ENCODE results near the gene TRIM60. TPM values are rescaled to one million over a fixed set of nuclear protein-coding genes. Genes with fewer than 3 reads are reported as not detected.
"Not testable (repeated sequence)": the region's sequence is repeated elsewhere in the genome, so short reads cannot be mapped to it uniquely, and the experiment has no call there.

TRIM60 gene
- total RNA-seq, 4 donors from 2014 or later, result not detected

DNA sequence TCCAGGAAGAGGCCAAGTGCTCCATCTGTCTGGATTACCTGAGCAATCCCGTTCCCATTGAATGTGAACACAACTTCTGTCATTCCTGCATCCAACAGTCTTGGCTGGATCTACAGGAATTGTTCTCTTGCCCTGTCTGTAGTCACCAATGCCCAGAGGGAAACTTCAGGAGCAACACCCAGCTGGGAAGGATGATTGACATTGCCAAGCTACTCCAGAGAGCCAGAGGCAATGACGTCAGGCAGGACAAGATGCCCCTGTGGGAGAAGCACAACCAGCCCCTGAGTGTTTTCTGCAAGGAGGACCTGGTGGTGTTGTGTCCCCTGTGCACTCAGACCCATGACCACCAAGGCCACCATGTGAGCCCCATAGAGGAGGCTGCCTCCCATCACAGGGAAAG is 21.3 kb upstream of the TRIM60 start:
- Histone ChIP-seq H3K27me3 (no peaks in the 10 kb centered on the region), H3K9me3 (no peaks in the 10 kb centered on the region), H3K36me3 (no peaks in the 10 kb centered on the region), H3K4me1 (no peaks in the 10 kb centered on the region), H3K27ac (no peak overlapping the region), H3K4me3 (no peak overlapping the region)
- in situ Hi-C loops (cut with MboI; ENCODE audit: low sequenced_read_pairs in 4 of 4), result no loop called here
- DNase-seq (no peak), ATAC-seq (no peak)
- intact Hi-C loops (cut with DNase I; ENCODE audit: low total_unique reads), result no loop called here
- TF ChIP-seq, protein P1, sequence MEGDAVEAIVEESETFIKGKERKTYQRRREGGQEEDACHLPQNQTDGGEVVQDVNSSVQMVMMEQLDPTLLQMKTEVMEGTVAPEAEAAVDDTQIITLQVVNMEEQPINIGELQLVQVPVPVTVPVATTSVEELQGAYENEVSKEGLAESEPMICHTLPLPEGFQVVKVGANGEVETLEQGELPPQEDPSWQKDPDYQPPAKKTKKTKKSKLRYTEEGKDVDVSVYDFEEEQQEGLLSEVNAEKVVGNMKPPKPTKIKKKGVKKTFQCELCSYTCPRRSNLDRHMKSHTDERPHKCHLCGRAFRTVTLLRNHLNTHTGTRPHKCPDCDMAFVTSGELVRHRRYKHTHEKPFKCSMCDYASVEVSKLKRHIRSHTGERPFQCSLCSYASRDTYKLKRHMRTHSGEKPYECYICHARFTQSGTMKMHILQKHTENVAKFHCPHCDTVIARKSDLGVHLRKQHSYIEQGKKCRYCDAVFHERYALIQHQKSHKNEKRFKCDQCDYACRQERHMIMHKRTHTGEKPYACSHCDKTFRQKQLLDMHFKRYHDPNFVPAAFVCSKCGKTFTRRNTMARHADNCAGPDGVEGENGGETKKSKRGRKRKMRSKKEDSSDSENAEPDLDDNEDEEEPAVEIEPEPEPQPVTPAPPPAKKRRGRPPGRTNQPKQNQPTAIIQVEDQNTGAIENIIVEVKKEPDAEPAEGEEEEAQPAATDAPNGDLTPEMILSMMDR (IDR thresholded peaks at IDR 0.05 in 4 of 5, conservative IDR thresholded peaks at IDR 0.05 in 1 of 5), result no peak
- no peak for TF ChIP-seq POLR2A (IDR thresholded peaks at IDR 0.05)

DNA sequence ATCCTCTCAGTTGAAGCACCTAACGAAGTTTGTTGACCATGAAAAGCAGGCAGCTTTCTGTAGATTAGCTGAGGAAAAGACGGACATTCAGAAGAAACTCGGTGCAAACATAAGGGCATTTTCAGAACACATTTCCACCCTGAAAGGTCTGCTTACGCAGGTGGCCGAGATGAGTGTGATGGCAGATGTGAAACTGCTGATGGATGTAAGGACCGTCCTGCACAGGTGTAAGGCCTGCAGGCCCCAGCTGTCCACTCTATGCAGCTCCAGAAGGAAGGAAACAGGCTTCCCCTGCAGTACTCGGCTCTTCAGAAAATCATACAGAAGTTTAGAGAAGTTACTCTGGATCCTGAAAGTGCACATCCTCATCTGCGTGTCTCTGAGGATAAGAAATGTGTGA is 20.8 kb upstream of the TRIM60 start:
- DNase-seq (no peak), ATAC-seq (no peak)
- H3K27me3 ChIP-seq, result no peaks in the 10 kb centered on the region
- intact Hi-C loops (cut with DNase I; ENCODE audit: low total_unique reads) (no loop called here), in situ Hi-C loops (cut with MboI; ENCODE audit: low sequenced_read_pairs in 4 of 4) (no loop called here)
- H3K36me3 ChIP-seq, result no peaks in the 10 kb centered on the region
- no peak for TF ChIP-seq POLR2A (IDR thresholded peaks at IDR 0.05)
- TF ChIP-seq, protein P1 (IDR thresholded peaks at IDR 0.05 in 4 of 5, conservative IDR thresholded peaks at IDR 0.05 in 1 of 5), result no peak
- H3K4me3 ChIP-seq, result no peak overlapping the region
- no peaks in the 10 kb centered on the region for H3K4me1 ChIP-seq
- no peak overlapping the region for H3K27ac ChIP-seq
- no peaks in the 10 kb centered on the region for H3K9me3 ChIP-seq

DNA sequence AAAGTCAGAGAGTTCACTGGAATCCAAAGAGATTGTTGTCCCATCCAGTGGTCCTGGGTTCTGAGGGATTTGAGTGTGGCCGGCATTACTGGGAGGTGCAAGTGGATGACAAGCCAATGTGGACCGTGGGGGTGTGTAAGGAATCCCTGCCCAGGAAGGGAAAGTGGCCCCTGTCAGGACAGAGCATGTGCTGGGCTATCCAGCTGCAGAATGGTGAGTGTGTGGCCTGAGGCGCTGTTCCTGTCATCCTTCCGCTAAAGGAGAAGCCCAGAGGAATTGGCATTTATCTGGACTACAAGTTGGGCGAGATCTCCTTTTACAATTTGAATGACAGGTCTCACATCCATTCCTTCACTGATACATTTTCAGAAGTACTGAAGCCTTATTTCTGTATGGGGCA is 20.4 kb upstream of the TRIM60 start:
- no peak overlapping the region for H3K27ac ChIP-seq
- DNase-seq (no peak), ATAC-seq (no peak)
- no peak overlapping the region for H3K4me3 ChIP-seq
- H3K36me3 ChIP-seq, result no peaks in the 10 kb centered on the region
- intact Hi-C loops (cut with DNase I; ENCODE audit: low total_unique reads), result no loop called here
- H3K27me3 ChIP-seq, result no peaks in the 10 kb centered on the region
- TF ChIP-seq POLR2A (IDR thresholded peaks at IDR 0.05), result no peak
- TF ChIP-seq, protein P1 (IDR thresholded peaks at IDR 0.05 in 4 of 5, conservative IDR thresholded peaks at IDR 0.05 in 1 of 5), result no peak
- H3K9me3 ChIP-seq, result no peaks in the 10 kb centered on the region
- H3K4me1 ChIP-seq, result no peaks in the 10 kb centered on the region
- in situ Hi-C loops (cut with MboI; ENCODE audit: low sequenced_read_pairs in 4 of 4), result no loop called here

DNA sequence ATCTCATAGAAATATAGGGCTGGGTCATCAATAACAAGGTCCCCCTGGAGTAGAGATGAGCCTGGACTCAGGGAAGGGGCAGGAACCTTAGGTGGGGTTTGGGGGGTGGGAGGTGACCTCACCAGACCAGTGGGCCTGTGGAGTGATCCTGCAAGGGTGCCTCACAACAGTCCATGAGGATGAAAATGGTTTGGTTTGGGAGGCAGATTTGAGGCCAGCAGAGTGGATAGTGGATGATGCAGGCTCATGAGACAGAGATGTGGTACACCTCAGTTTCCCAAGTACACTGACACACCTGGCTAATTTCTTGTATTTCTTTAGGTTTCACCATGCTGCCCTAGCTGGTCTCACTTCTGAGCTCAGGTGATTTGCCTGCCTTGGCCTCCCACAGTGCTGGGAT is 18.1 kb upstream of the TRIM60 start:
- intact Hi-C loops (cut with DNase I; ENCODE audit: low total_unique reads) (no loop called here), in situ Hi-C loops (cut with MboI; ENCODE audit: low sequenced_read_pairs in 4 of 4) (no loop called here)
- DNase-seq, result no peak

DNA sequence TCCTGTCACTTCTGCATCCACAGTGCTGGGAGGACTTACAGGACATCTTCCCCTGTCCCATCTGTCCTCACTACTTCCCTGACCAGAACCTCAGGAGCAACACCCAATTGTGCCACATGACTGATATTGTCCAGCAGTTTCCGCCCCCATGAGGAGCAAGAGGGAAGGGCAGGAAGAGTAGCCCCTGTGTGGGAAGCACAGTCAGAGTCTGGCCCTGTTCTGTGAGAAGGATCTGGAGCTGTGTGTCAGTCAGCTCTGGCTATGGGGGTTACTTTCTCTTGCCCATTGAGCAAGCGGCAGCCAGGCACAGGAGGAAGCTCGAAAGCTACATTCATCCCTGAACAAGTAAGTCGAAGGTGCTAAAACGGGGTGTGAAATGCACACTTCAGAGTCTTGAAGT is 14.8 kb upstream of the TRIM60 start:
- no peak overlapping the region for H3K4me3 ChIP-seq
- in situ Hi-C loops (cut with MboI; ENCODE audit: low sequenced_read_pairs in 4 of 4) (no loop called here), intact Hi-C loops (cut with DNase I; ENCODE audit: low total_unique reads) (no loop called here)
- no peaks in the 10 kb centered on the region for H3K36me3 ChIP-seq
- no peaks in the 10 kb centered on the region for H3K27me3 ChIP-seq
- H3K4me1 ChIP-seq, result no peaks in the 10 kb centered on the region
- no peak for DNase-seq
- TF ChIP-seq, protein P1 (IDR thresholded peaks at IDR 0.05 in 4 of 5, conservative IDR thresholded peaks at IDR 0.05 in 1 of 5), result no peak
- no peak for TF ChIP-seq POLR2A (IDR thresholded peaks at IDR 0.05)
- no peak for ATAC-seq
- no peaks in the 10 kb centered on the region for H3K9me3 ChIP-seq
- no peak overlapping the region for H3K27ac ChIP-seq

More for the DNA sequence above, 18.1 kb upstream of the TRIM60 start:
- ATAC-seq, result no peak
- Histone ChIP-seq H3K36me3 (no peaks in the 10 kb centered on the region), H3K4me1 (no peaks in the 10 kb centered on the region), H3K9me3 (no peaks in the 10 kb centered on the region), H3K27me3 (no peaks in the 10 kb centered on the region), H3K4me3 (no peak overlapping the region), H3K27ac (no peak overlapping the region)
- no peak for TF ChIP-seq POLR2A (IDR thresholded peaks at IDR 0.05)
- TF ChIP-seq, protein P1 (IDR thresholded peaks at IDR 0.05 in 4 of 5, conservative IDR thresholded peaks at IDR 0.05 in 1 of 5), result no peak

DNA sequence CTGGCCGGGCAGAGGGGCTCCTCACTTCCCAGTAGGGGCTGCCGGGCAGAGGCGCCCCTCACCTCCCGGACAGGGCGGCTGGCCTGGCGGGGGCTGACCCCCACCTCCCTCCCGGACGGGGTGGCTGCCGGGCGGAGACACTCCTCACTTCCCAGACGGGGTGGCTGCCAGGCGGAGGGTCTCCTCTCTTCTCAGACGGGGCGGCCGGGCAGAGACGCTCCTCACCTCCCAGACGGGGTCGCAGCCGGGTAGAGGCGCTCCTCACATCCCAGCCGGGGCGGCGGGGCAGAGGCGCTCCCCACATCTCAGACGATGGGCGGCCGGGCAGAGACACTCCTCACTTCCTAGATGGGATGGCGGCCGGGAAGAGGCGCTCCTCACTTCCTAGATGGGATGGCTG is 11.8 kb upstream of the TRIM60 start:
- ATAC-seq; H3K9me3 ChIP-seq; H3K36me3 ChIP-seq; H3K27ac ChIP-seq; DNase-seq; H3K4me1 ChIP-seq; intact Hi-C loops (cut with DNase I; ENCODE audit: low total_unique reads); H3K27me3 ChIP-seq; in situ Hi-C loops (cut with MboI; ENCODE audit: low sequenced_read_pairs in 4 of 4); H3K4me3 ChIP-seq: not testable (repeated sequence)

DNA sequence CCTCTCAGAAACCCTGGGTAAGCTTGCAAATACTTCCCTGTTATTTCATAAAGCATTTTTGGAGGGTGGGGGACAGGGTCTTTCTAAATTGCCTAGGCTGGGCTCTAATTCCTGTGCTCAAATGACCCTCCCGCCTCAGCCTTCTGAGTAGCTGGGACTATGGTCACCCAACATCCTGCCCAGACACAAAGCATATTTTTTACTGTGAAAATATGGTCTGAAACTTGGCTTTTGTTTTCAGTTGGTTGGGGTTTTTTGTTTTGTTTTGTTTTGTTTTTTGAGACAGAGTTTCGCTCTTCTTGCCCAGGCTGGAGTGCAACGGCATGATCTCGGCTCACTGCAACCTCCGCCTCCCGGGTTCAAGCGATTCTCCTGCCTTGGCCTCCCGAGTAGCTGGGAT is 6.0 kb upstream of the TRIM60 start:
- ATAC-seq; H3K27me3 ChIP-seq; DNase-seq; H3K4me3 ChIP-seq; intact Hi-C loops (cut with DNase I; ENCODE audit: low total_unique reads); H3K9me3 ChIP-seq; H3K27ac ChIP-seq; H3K36me3 ChIP-seq; H3K4me1 ChIP-seq; in situ Hi-C loops (cut with MboI; ENCODE audit: low sequenced_read_pairs in 4 of 4): not testable (repeated sequence)
